LNCAP (cell line): ENCODE measurements around the gene SLC35E4.

Source experiments
- TF ChIP-seq, protein P1 (sequence below): fragments of 450-650 bp; IDR thresholded peaks from 2 replicates; pipeline ENCODE4 v1.5.1; 2017; ENCODE audit warnings: mild to moderate bottlenecking

Gene SLC35E4

DNA sequence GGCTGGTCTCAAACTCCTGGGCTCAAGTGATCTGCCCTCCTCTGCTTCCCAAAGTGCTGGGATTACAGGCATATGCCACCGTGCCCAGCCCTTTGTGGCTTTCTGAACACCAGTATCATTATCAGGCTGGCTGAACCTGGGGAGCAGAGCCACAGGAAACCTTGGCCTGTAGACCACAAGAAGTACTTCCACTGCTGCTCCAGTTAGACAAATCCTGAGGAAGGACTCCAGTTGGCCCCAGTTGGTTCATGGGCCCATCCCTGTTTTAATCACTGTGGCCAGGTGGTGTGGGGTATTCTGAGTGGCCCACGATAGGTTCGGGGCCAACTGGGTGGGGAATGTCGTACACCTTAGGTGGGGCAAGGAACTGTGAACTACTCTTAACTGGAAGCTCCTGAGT lies 37.6 kb downstream of the SLC35E4 start:
- TF ChIP-seq, protein P1, sequence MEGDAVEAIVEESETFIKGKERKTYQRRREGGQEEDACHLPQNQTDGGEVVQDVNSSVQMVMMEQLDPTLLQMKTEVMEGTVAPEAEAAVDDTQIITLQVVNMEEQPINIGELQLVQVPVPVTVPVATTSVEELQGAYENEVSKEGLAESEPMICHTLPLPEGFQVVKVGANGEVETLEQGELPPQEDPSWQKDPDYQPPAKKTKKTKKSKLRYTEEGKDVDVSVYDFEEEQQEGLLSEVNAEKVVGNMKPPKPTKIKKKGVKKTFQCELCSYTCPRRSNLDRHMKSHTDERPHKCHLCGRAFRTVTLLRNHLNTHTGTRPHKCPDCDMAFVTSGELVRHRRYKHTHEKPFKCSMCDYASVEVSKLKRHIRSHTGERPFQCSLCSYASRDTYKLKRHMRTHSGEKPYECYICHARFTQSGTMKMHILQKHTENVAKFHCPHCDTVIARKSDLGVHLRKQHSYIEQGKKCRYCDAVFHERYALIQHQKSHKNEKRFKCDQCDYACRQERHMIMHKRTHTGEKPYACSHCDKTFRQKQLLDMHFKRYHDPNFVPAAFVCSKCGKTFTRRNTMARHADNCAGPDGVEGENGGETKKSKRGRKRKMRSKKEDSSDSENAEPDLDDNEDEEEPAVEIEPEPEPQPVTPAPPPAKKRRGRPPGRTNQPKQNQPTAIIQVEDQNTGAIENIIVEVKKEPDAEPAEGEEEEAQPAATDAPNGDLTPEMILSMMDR, result no peak

DNA sequence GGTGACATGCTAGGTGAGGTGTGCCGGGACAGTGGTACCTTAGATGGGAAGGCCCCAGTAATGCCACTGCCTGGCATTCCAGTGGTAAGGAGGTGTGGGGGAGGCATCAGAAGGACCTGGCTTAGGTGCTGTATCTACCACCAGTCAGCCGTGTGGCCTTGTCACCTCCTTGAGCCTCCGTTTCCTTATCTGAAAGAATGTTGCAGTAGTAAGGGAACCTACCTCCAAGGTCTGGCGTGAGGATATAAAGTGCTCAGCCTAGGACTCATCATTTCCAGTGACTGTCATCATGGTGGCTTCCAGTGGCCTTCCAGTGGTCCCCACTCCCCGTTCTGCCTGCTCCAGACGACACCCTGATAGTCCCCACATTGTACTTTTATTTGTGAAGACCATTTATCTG lies 38.9 kb downstream of the SLC35E4 start:
- TF ChIP-seq, protein P1, result no peak

DNA sequence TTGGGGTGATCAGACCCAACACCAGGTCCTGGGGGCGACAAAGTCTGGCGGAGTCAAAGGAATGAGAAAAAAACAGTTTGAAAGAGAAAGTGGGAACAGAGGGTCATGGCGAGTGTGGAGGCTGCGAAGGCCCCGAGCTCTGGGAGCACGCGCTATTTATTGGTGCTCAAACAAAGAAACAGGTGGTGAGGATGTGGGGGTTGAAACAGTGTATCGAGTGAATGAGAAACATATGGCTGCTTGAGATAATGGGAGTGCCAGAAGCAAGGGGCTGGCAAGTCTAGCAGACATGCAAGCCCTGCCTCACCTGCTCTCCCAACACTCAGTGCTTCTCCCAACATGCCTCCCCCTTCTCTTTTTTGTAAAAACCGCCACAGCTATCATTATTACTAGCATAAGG lies 39.9 kb downstream of the SLC35E4 start:
- TF ChIP-seq, protein P1, result no peak

DNA sequence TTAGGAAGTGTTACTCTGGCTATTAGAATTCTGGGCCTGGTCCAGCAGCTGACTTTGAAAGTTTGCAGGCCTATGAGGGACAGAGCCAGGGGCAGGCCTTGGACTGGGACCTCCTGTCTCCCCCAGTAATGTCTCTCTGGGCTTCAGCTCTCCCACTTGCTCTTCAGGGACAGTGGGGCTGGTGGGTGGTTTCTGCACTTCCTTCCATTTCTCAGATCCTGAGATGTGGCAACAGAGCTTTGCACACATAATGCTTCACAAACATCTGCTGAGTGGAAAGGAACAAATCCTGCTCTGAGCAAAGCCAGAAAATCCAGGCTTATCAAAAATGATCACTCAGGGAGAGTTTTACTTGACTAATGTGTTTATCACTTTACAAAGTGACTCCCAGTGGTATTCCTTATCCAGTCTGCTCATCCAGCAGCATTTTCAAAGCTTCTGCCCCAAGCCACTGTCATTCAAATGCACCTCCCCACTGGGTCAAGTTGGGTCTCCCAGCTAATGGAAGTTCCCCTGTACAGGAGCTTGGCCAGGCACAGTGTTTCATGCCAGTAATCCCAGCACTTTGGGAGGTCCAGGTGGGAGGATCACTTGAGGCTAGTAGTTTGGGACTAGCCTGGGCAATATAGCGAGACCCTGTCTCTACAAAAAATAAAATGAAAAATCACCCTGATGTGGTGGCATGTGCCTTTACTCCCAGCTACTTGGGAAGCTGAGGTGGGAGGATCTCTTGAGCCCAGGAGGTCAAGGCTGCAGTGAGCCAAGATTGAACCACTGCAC lies 45.6 kb downstream of the SLC35E4 start:
- TF ChIP-seq, protein P1, result no peak

DNA sequence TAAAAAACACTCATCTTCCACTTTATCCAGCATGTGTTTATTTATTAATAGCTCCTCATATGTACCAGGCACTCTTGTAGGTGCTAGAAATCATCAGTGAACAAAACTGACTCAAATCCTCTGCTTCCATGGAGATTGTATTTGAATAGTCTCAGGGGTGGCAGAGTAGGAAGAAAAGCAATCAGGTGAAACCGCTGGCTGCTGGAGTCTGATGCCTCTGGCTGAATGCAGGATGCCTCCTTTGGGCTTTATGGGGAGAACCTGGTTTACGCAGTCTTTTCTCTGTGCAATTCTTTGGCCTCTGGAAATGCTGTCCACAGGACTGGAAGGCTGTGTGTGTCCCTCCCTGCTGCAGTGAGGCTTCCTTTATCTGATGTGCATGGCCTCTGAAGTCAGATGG lies 46.2 kb downstream of the SLC35E4 start:
- TF ChIP-seq, protein P1, result no peak

DNA sequence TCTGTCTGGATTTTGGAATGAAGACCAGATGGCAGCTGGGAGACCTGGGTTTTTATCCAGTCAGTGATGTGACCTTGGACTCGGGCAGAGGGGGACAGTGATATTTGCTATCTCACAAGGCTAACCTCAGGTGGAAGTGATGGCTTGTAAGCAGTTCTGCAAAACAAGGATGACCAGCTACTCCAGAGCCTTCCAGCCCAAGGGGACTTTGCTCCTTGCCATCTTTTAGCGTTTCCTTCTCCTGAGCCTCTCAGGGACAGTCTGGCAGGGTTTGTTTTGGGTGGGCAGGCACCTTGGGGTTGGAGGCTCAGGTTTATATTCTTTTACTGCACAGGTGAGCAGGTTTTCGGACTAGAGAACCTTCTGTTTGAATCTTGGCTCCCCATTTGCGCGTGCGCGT lies 49.6 kb downstream of the SLC35E4 start:
- TF ChIP-seq, protein P1, result no peak

DNA sequence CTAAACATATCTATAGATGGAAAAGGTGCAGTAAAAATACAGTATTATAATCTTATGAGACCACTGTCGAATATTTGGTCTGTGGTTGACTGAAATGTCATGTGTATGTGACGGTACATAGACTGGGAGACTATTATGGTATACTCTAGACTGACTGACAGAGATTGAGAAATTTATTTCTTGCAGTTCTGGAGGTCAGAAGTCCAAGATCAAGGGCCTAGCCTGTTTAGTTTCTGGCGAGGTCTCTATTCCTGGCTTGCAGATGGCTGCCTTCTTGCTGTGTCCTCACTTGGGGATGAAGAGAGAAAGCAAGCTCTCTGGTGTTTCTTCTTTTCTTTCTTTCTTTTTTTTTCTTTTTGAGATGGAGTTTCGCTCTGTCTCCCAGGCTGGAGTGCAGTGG lies 51.8 kb downstream of the SLC35E4 start:
- TF ChIP-seq, protein P1, result no peak

DNA sequence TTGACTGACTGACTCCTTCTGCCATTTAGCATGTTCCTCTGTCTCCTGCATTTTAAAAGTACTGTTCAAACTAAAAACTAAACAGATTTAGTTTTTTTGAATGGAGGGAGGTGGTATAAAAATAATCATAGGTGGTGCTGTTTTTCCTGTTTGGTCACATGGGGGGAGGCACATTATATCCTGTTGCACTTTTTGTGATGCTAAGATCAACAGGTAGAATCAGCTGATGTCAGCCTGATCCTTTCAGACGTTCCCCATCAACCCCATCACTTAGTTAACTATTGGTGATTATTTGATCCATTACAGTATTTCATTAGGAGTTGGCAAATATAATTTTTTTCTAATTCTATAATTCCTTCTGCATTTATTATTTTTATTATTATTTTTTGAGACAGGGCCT lies 54.0 kb downstream of the SLC35E4 start:
- TF ChIP-seq, protein P1, result no peak
